ENCODE results near the gene C11orf42. TPM values are rescaled to one million over a fixed set of nuclear protein-coding genes. Genes with fewer than 3 reads are reported as not detected.

Gene C11orf42
- total and polyA plus RNA-seq, 2 donors (not counting 1 experiment from before 2014, with no cell fraction given), result not detected

DNA sequence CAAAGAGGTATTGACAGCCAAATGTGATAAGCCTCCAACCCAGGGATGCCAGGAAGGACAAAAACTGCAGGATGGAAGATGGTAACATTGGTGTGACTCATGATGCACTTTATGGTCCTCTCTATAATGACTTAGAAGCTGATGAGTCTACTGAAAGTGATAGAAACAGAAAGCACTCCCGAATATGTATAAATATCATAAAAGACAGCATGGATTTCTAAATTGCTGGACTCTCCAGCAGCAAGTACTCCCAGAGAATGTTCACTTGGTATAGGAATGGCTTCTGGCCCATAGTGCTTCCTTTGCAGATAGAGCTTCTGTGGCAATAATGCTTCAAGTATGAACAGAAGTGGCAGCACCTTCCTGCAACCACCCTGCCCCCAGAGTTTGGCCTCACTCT, 35.1 kb upstream of the C11orf42 start, which contains the start of gene OR52B2:
OR52B2 (minus strand) TSS at position 101 of the 400 bp plus-strand sequence; CDS start at position 101, 0 bp downstream.
- Mint-ChIP-seq H3K4me3 (no peak within 1 kb of the TSS), H3K27me3 (peaks cover 33% of the 10 kb centered on the region), H3K4me1 (no peaks in the 10 kb centered on the region), H3K9me3 (ENCODE audit: insufficient read depth) (no peaks in the 10 kb centered on the region), H3K27ac (no peak within 1 kb of the TSS)
- no peak within 1 kb of the TSS for H3K9ac ChIP-seq (ENCODE audit: low read length)
- no CpG with 5 or more reads among the region's 1 CpG for WGBS (ENCODE audit: insufficient coverage)
- H3K4me1 ChIP-seq (ENCODE audit: control insufficient read depth in 2 of 2, insufficient read depth in 2 of 2, low read length in 2 of 2), result no peaks in the 10 kb centered on the region
- CTCF ChIA-PET, result no interaction called here
- POLR2A ChIA-PET, result no interaction called here
- no peaks in the 10 kb centered on the region for H3K79me2 ChIP-seq (ENCODE audit: control insufficient read depth, insufficient read depth, low read length)
- intact Hi-C loops (cut with micrococcal nuclease), result no loop called here
- DNase-seq, result no peak
- H3K36me3 ChIP-seq (replicated peaks in 1 of 2; ENCODE audit: control extremely low read depth in 1 of 2, control insufficient read depth in 1 of 2, extremely low read depth in 1 of 2, insufficient read depth in 2 of 2, low read length in 1 of 2), result no peaks in the 10 kb centered on the region
- H3K4me3 ChIP-seq (ENCODE audit: control extremely low read depth in 1 of 5, extremely low read depth in 1 of 5, insufficient read depth in 1 of 5, low read depth in 2 of 5, low read length in 4 of 5), result no peak within 1 kb of the TSS
- no peaks in the 10 kb centered on the region for H4K20me1 ChIP-seq (ENCODE audit: control insufficient read depth, insufficient read depth, low read length, poor library complexity, severe bottlenecking)
- H3K27ac ChIP-seq (ENCODE audit: low read length in 2 of 2), result no peak within 1 kb of the TSS
- TF ChIP-seq EZH2 (IDR thresholded peaks at IDR 0.05; ENCODE audit: borderline replicate concordance, insufficient read depth, low read depth, low read length, poor library complexity, severe bottlenecking), result no peak
- TF ChIP-seq, protein P1, sequence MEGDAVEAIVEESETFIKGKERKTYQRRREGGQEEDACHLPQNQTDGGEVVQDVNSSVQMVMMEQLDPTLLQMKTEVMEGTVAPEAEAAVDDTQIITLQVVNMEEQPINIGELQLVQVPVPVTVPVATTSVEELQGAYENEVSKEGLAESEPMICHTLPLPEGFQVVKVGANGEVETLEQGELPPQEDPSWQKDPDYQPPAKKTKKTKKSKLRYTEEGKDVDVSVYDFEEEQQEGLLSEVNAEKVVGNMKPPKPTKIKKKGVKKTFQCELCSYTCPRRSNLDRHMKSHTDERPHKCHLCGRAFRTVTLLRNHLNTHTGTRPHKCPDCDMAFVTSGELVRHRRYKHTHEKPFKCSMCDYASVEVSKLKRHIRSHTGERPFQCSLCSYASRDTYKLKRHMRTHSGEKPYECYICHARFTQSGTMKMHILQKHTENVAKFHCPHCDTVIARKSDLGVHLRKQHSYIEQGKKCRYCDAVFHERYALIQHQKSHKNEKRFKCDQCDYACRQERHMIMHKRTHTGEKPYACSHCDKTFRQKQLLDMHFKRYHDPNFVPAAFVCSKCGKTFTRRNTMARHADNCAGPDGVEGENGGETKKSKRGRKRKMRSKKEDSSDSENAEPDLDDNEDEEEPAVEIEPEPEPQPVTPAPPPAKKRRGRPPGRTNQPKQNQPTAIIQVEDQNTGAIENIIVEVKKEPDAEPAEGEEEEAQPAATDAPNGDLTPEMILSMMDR (IDR thresholded peaks at IDR 0.05), result no peak
- H3K27me3 ChIP-seq (replicated peaks in 1 of 4; ENCODE audit: control extremely low read depth in 1 of 4, control insufficient read depth in 3 of 4, insufficient read depth in 4 of 4, low read length in 3 of 4), result peaks cover 0 to 6% (median 0%) of the 10 kb centered on the region in 4 experiments
- H2AFZ ChIP-seq (ENCODE audit: insufficient read depth, low read depth, low read length, poor library complexity, severe bottlenecking), result no peak within 1 kb of the TSS
- H3K9me3 ChIP-seq (ENCODE audit: control extremely low read depth in 1 of 3, control insufficient read depth in 2 of 3, insufficient read depth in 1 of 3, low read length in 2 of 3), result peaks cover 0 to under 1% (median 0%) of the 10 kb centered on the region in 3 donors
- H3K4me2 ChIP-seq (replicated peaks; ENCODE audit: low read depth, low read length, poor library complexity, severe bottlenecking), result no peak within 1 kb of the TSS
- no peak for ATAC-seq (ENCODE audit: low read depth)

GRCh38 chr11:6175440-6175839, 29.9 kb upstream of the C11orf42 start:
- H3K27ac Mint-ChIP-seq, result no peak overlapping the region
- Histone ChIP-seq H4K20me1 (ENCODE audit: control insufficient read depth, insufficient read depth, low read length, poor library complexity, severe bottlenecking) (no peaks in the 10 kb centered on the region), H3K4me3 (ENCODE audit: control extremely low read depth in 1 of 5, extremely low read depth in 1 of 5, insufficient read depth in 1 of 5, low read depth in 2 of 5, low read length in 4 of 5) (no peak overlapping the region), H3K36me3 (replicated peaks in 1 of 2; ENCODE audit: control extremely low read depth in 1 of 2, control insufficient read depth in 1 of 2, extremely low read depth in 1 of 2, insufficient read depth in 2 of 2, low read length in 1 of 2) (no peaks in the 10 kb centered on the region), H2AFZ (ENCODE audit: insufficient read depth, low read depth, low read length, poor library complexity, severe bottlenecking) (no peak overlapping the region), H3K9ac (ENCODE audit: low read length) (no peak overlapping the region), H3K79me2 (ENCODE audit: control insufficient read depth, insufficient read depth, low read length) (no peaks in the 10 kb centered on the region), H3K27ac (ENCODE audit: low read length in 2 of 2) (no peak overlapping the region), H3K27me3 (replicated peaks in 1 of 4; ENCODE audit: control extremely low read depth in 1 of 4, control insufficient read depth in 3 of 4, insufficient read depth in 4 of 4, low read length in 3 of 4) (peaks cover 0 to 6% (median 0%) of the 10 kb centered on the region in 4 experiments), H3K9me3 (ENCODE audit: control extremely low read depth in 1 of 3, control insufficient read depth in 2 of 3, insufficient read depth in 1 of 3, low read length in 2 of 3) (peaks cover 0 to 4% (median 0%) of the 10 kb centered on the region in 3 donors), H3K4me1 (ENCODE audit: control insufficient read depth in 2 of 2, insufficient read depth in 2 of 2, low read length in 2 of 2) (no peaks in the 10 kb centered on the region), H3K4me2 (replicated peaks; ENCODE audit: low read depth, low read length, poor library complexity, severe bottlenecking) (no peak overlapping the region)
- TF ChIP-seq, protein P1 (IDR thresholded peaks at IDR 0.05), result no peak
- TF ChIP-seq EZH2 (IDR thresholded peaks at IDR 0.05; ENCODE audit: borderline replicate concordance, insufficient read depth, low read depth, low read length, poor library complexity, severe bottlenecking), result no peak
- POLR2A ChIA-PET, result no interaction called here
- H3K4me1 Mint-ChIP-seq, result no peaks in the 10 kb centered on the region
- no peaks in the 10 kb centered on the region for H3K9me3 Mint-ChIP-seq (ENCODE audit: insufficient read depth)
- WGBS (ENCODE audit: insufficient coverage), result 66% methylated on average over 2 of the region's 2 CpGs
- H3K27me3 Mint-ChIP-seq, result peaks cover 20% of the 10 kb centered on the region
- CTCF ChIA-PET, result no interaction called here
- intact Hi-C loops (cut with micrococcal nuclease), result no loop called here
- H3K4me3 Mint-ChIP-seq, result no peak overlapping the region
- DNase-seq, result no peak
- ATAC-seq (ENCODE audit: low read depth), result no peak

All from B cell (primary cell).